K562 (cell line): ENCODE results near the gene STK11. TPM values are rescaled to one million over a fixed set of nuclear protein-coding genes. Genes with fewer than 3 reads are reported as not detected.

Source experiments
- ARID2 ChIP-seq: fragments of 450-650 bp; IDR thresholded peaks from 2 replicates; pipeline ENCODE4 v1.6.1; 2017; ENCODE audit warnings: antibody characterized with exemption, mild to moderate bottlenecking
- CBFA2T3 ChIP-seq: fragments of 450-650 bp; IDR thresholded peaks from 2 replicates; pipeline ENCODE4 v1.6.1; 2017
- CREM ChIP-seq: IDR thresholded peaks from 2 replicates; pipeline ENCODE4 v1.6.1; 2014; ENCODE audit warnings: antibody characterized with exemption, low read depth
- CTBP1 ChIP-seq: fragments of 450-650 bp; IDR thresholded peaks from 2 replicates; pipeline ENCODE4 v1.6.1; 2016; ENCODE audit warnings: borderline replicate concordance
- DMBX1 ChIP-seq: fragments of 250-450 bp; sonication (Bioruptor Pico); IDR thresholded peaks from 2 replicates; pipeline ENCODE4 v1.8.0; 2022; ENCODE audit warnings: inconsistent platforms, mild to moderate bottlenecking, moderate library complexity, borderline replicate concordance
- EP300 ChIP-seq: IDR thresholded peaks from 2 replicates; pipeline ENCODE4 v1.6.1; 2012; ENCODE audit warnings: low read length, improper control_type of control experiment
- ETV1 ChIP-seq: fragments of 450-650 bp; conservative IDR thresholded peaks from 2 replicates; pipeline ENCODE4 v1.6.1; 2016; ENCODE audit warnings: missing genetic modification characterization, control low read depth, low read depth, missing compliant biosample characterization
- EWSR1 ChIP-seq: fragments of 450-650 bp; IDR thresholded peaks from 2 replicates; pipeline ENCODE4 v1.6.1; 2018; ENCODE audit warnings: borderline replicate concordance, mild to moderate bottlenecking, low read depth, moderate library complexity; ENCODE audit not compliant: partially characterized antibody
- MCM3 ChIP-seq: fragments of 450-650 bp; IDR thresholded peaks from 2 replicates; pipeline ENCODE4 v1.6.1; 2016
- MXD1 ChIP-seq: fragments of 250-450 bp; sonication (Bioruptor Pico); IDR thresholded peaks from 2 replicates; pipeline ENCODE4 v1.8.0; 2021; ENCODE audit warnings: borderline replicate concordance, mild to moderate bottlenecking, moderate library complexity; ENCODE audit not compliant: poor library complexity, severe bottlenecking
- MYNN ChIP-seq, 2 experiments: sonication (generic); formaldehyde crosslinking in 1 of 2; IDR thresholded peaks; 2 replicates each; pipeline versions ENCODE4 v1.5.0 to v1.6.1; 2016 to 2020; ENCODE audit warnings: antibody characterized with exemption in 1 of 2, missing genetic modification reagents in 1 of 2
- RB1 ChIP-seq: fragments of 450-650 bp; IDR thresholded peaks from 2 replicates; pipeline ENCODE4 v1.6.1; 2017; ENCODE audit warnings: low read depth, mild to moderate bottlenecking
- SNRNP70 ChIP-seq: fragments of 200-400 bp; formaldehyde crosslinking; optimal IDR thresholded peaks from 2 replicates; pipeline ENCODE3; 2017; ENCODE audit warnings: low read depth, low read length
- TAF7 ChIP-seq: fragments of 450-650 bp; IDR thresholded peaks from 2 replicates; pipeline ENCODE4 v1.6.1; 2016; ENCODE audit warnings: missing genetic modification characterization, missing compliant biosample characterization
- ZNF263 ChIP-seq: sonication (generic); formaldehyde crosslinking; IDR thresholded peaks from 2 replicates; pipeline ENCODE4 v1.8.0; 2022; ENCODE audit warnings: mild to moderate bottlenecking, missing genetic modification reagents, borderline replicate concordance
- ZNF316 ChIP-seq: fragments of 450-650 bp; IDR thresholded peaks from 2 replicates; pipeline ENCODE4 v1.6.1; 2016
- ZNF586 ChIP-seq: fragments of 450-650 bp; formaldehyde crosslinking; conservative IDR thresholded peaks from 2 replicates; pipeline ENCODE4 v1.4.0; 2020; ENCODE audit warnings: mild to moderate bottlenecking, moderate library complexity
- ZNF592 ChIP-seq: fragments of 450-650 bp; IDR thresholded peaks from 2 replicates; pipeline ENCODE4 v1.6.1; 2017; ENCODE audit warnings: antibody characterized with exemption, mild to moderate bottlenecking
- ZNF778 ChIP-seq: fragments of 450-650 bp; formaldehyde crosslinking; IDR thresholded peaks from 2 replicates; pipeline ENCODE4 v1.4.0; 2020; ENCODE audit warnings: mild to moderate bottlenecking, moderate library complexity
- ZNF830 ChIP-seq: fragments of 250-450 bp; sonication (Bioruptor Pico); IDR thresholded peaks from 2 replicates; pipeline ENCODE4 v1.5.0; 2021; ENCODE audit warnings: mild to moderate bottlenecking
- polyA plus RNA-seq, 8 experiments: library from polyadenylated mRNA; depleted of rRNA in 4 of 8; stranded (reverse) in 5 of 8; unstranded in 3 of 8; fragments of >200 nt; fragmentation: Nextera tagmentation in 2 of 8; fragmentation: Illumina TruSeq in 1 of 8; extraction: Ambion mirVana in 2 of 8; extraction: Trizol in 1 of 8; gene quantifications; 2 replicates each; pipeline versions ENCODE4 v1.2.1 to v1.2.3, GENCODE V29; 2011 to 2014; ENCODE audit warnings: inconsistent platforms in 1 of 8, missing spikeins in 1 of 8
- total RNA-seq, 7 experiments: library from RNA; depleted of rRNA in 6 of 7; stranded (reverse); fragments of >200 nt in 6 of 7; fragmentation: Illumina TruSeq in 2 of 7; extraction: Trizol in 2 of 7; gene quantifications; 2 replicates each; pipeline versions ENCODE4 v1.2.1 to v1.2.3, GENCODE V29; 2011 to 2021; ENCODE audit warnings: low replicate concordance in 1 of 7
- TF ChIP-seq, protein P1 (sequence below): fragments of 450-650 bp; IDR thresholded peaks from 2 replicates; pipeline ENCODE4 v1.7.1; 2018; ENCODE audit warnings: mild to moderate bottlenecking, low read depth; ENCODE audit not compliant: partially characterized antibody
- TF ChIP-seq, protein P2 (sequence below): fragments of 250-450 bp; sonication (Bioruptor Pico); IDR thresholded peaks from 2 replicates; pipeline ENCODE4 v1.4.0; 2020

STK11 gene
- total and polyA plus RNA-seq, 9 of the 15 experiments (the other 6 are each of a cell fraction or from before 2014, with no cell fraction given), result 0.15 to 96.5 (median 31.7) TPM

- no peak for TF ChIP-seq ZNF586 (CRISPR knock-in tag)
- TF ChIP-seq CBFA2T3, result no peak
- peak; percentile 90 for TF ChIP-seq RB1
- TF ChIP-seq, protein P1, sequence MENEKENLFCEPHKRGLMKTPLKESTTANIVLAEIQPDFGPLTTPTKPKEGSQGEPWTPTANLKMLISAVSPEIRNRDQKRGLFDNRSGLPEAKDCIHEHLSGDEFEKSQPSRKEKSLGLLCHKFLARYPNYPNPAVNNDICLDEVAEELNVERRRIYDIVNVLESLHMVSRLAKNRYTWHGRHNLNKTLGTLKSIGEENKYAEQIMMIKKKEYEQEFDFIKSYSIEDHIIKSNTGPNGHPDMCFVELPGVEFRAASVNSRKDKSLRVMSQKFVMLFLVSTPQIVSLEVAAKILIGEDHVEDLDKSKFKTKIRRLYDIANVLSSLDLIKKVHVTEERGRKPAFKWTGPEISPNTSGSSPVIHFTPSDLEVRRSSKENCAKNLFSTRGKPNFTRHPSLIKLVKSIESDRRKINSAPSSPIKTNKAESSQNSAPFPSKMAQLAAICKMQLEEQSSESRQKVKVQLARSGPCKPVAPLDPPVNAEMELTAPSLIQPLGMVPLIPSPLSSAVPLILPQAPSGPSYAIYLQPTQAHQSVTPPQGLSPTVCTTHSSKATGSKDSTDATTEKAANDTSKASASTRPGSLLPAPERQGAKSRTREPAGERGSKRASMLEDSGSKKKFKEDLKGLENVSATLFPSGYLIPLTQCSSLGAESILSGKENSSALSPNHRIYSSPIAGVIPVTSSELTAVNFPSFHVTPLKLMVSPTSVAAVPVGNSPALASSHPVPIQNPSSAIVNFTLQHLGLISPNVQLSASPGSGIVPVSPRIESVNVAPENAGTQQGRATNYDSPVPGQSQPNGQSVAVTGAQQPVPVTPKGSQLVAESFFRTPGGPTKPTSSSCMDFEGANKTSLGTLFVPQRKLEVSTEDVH, result no peak
- TF ChIP-seq, protein P2, sequence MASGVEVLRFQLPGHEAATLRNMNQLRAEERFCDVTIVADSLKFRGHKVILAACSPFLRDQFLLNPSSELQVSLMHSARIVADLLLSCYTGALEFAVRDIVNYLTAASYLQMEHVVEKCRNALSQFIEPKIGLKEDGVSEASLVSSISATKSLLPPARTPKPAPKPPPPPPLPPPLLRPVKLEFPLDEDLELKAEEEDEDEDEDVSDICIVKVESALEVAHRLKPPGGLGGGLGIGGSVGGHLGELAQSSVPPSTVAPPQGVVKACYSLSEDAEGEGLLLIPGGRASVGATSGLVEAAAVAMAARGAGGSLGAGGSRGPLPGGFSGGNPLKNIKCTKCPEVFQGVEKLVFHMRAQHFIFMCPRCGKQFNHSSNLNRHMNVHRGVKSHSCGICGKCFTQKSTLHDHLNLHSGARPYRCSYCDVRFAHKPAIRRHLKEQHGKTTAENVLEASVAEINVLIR (CRISPR knock-in tag), result no peak
- no peak for TF ChIP-seq ZNF263
- TF ChIP-seq ARID2, result no peak
- TF ChIP-seq SNRNP70, result no peak
- TF ChIP-seq ZNF830 (CRISPR knock-in tag), result no peak
- no peak for TF ChIP-seq MXD1 (CRISPR knock-in tag)
- no peak for TF ChIP-seq ETV1 (tag)
- peak; percentile 31; the same call in 1 of the 2 replicates for TF ChIP-seq ZNF316
- no peak for TF ChIP-seq ZNF778 (CRISPR knock-in tag)
- no peak for TF ChIP-seq TAF7
- TF ChIP-seq EWSR1, result no peak
- TF ChIP-seq MCM3, result no peak
- peak; percentile 42; the same call in 1 of the 2 replicates for TF ChIP-seq CREM
- TF ChIP-seq DMBX1, result peak; percentile 40; the same call in 1 of the 2 replicates
- TF ChIP-seq EP300, result no peak
- TF ChIP-seq ZNF592, result peak; percentile 59; the same call in 1 of the 2 replicates
- TF ChIP-seq MYNN (IDR thresholded peaks at IDR 0.05), result no peak
- TF ChIP-seq MYNN (CRISPR knock-in tag; IDR thresholded peaks at IDR 0.05), result no peak
- TF ChIP-seq CTBP1, result peak; percentile 98
Observed at GRCh38 chr19:1248786-1249297, 43.3 kb downstream of the STK11 start (continued).
